Natural killer cell treated with Interleukin-12 subunit alpha and Interleukin-12 subunit beta and Interleukin-15 and Interleukin-18, amount 100 ng/mL, for 72 hours (primary cell): ENCODE data around the gene NUP62. TPM values are rescaled to one million over a fixed set of nuclear protein-coding genes. Genes with fewer than 3 reads are reported as not detected.
"Not testable (repeated sequence)": the region's sequence is repeated elsewhere in the genome, so short reads cannot be mapped to it uniquely, and the experiment has no call there.

Experiments
- ATAC-seq, 2 donors: fragments of 150-1000 bp; cut with Tn5 transposase in 1 of 2; sonication (Bioruptor Pico), chemical (Tn5 transposase) in 1 of 2; 2 replicates each; pipeline ENCODE4 v1.10.0; 2021
- DNase-seq: peaks from one replicate; pipeline ENCODE4 v3.0.0; 2022; ENCODE audit warnings: low spot score
- H3K27ac Mint-ChIP-seq, 2 donors: 1 replicate in 1 of 2; 2 replicates in 1 of 2; pipeline ENCODE4 v1.8.0; 2022; ENCODE audit warnings: mixed read lengths in 2 of 2, mild to moderate bottlenecking in 1 of 2, moderate library complexity in 1 of 2
- H3K27me3 Mint-ChIP-seq, 2 donors: 1 replicate in 1 of 2; 2 replicates in 1 of 2; pipeline ENCODE4 v1.8.0; 2022; ENCODE audit warnings: mixed read lengths in 2 of 2
- H3K36me3 Mint-ChIP-seq: one replicate; pipeline ENCODE4 v1.8.0; 2022; ENCODE audit warnings: mixed read lengths
- H3K4me1 Mint-ChIP-seq, 2 donors: 1 replicate in 1 of 2; 2 replicates in 1 of 2; pipeline ENCODE4 v1.8.0; 2022; ENCODE audit warnings: low read depth in 2 of 2, mixed read lengths in 2 of 2, mild to moderate bottlenecking in 1 of 2
- H3K4me3 Mint-ChIP-seq: one replicate; pipeline ENCODE4 v1.8.0; 2022; ENCODE audit warnings: mixed read lengths
- H3K9me3 Mint-ChIP-seq: 2 replicates; pipeline ENCODE4 v1.8.0; 2022; ENCODE audit warnings: mixed read lengths
- total RNA-seq, 2 donors: library from RNA; stranded (reverse); gene quantifications; one replicate each; pipeline ENCODE4 v1.2.3, GENCODE V29; 2022

NUP62 gene
- total RNA-seq, 2 donors from 2014 or later: 109 to 187 TPM

DNA sequence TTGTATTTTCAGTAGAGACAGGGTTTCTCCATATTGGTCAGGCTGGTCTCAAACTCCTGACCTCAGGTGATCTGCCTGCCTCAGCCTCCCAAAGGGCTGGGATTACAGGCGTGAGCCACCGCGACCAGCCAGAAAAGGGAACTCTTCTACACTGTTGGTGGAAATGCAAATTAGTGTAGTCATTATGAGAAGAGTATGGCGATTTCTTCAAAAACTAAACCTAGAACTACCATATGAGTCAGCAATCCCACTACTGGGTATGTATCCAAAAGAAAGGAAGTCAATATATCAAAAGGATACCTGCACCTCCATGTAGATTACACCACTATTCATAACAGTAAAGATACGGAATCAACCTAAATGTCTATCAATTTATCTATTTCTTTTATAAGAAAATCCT lies 15.3 kb upstream of the NUP62 start:
- H3K27ac Mint-ChIP-seq, H3K36me3 Mint-ChIP-seq, H3K9me3 Mint-ChIP-seq, H3K4me3 Mint-ChIP-seq: not testable (repeated sequence)
- Mint-ChIP-seq H3K4me1 (peaks cover 4 to 16% of the 10 kb centered on the region in 2 donors), H3K27me3 (peaks cover 10 to 15% of the 10 kb centered on the region in 2 donors)
- DNase-seq (peak; percentile 55), ATAC-seq (peak; percentile 53 to 86)

- peaks cover 10 to 15% of the 10 kb centered on the region in 2 donors for H3K27me3 Mint-ChIP-seq
- ATAC-seq (no peak), DNase-seq (peak; percentile 8)
- H3K4me3 Mint-ChIP-seq: no peak overlapping the region
- H3K4me1 Mint-ChIP-seq: peaks cover 4 to 20% of the 10 kb centered on the region in 2 donors
- H3K27ac Mint-ChIP-seq: no peak overlapping the region
- H3K9me3 Mint-ChIP-seq: no peaks in the 10 kb centered on the region
- no peaks in the 10 kb centered on the region for H3K36me3 Mint-ChIP-seq
Observed at GRCh38 chr19:49940482-49940791, 11.1 kb upstream of the NUP62 start.

- H3K4me3 Mint-ChIP-seq: no peak overlapping the region
- H3K27ac Mint-ChIP-seq: no peak overlapping the region
- peaks cover 4 to 20% of the 10 kb centered on the region in 2 donors for H3K4me1 Mint-ChIP-seq
- peaks cover 10 to 15% of the 10 kb centered on the region in 2 donors for H3K27me3 Mint-ChIP-seq
- ATAC-seq (no peak), DNase-seq (peak; percentile 8)
- no peaks in the 10 kb centered on the region for H3K36me3 Mint-ChIP-seq
- H3K9me3 Mint-ChIP-seq: no peaks in the 10 kb centered on the region
Observed at GRCh38 chr19:49939721-49940481, 10.6 kb upstream of the NUP62 start.

DNA sequence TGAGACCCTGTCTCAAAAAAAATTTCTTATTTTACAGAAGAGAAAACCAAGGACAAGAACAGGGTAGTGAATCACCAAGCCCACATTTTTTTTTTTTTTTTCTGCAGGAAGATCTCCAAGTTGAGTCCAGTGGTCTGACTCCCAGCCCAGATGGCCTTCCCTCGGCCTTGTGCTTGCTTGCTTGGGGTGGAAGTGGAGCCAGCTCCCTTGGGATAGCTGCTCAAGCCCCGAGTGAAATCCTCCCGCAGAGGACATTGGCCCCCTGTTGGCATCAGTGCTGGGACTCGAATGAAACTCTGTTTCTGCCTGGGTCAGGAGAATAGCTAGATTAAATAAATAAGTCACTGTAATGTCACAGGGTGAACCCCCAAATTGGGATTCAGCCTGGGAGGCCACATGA lies 9.4 kb upstream of the NUP62 start:
- ATAC-seq: no peak
- H3K27ac Mint-ChIP-seq: no peak overlapping the region
- H3K36me3 Mint-ChIP-seq: no peaks in the 10 kb centered on the region
- peak; percentile 44 for DNase-seq
- peaks cover 8 to 12% of the 10 kb centered on the region in 2 donors for H3K27me3 Mint-ChIP-seq
- H3K4me3 Mint-ChIP-seq: no peak overlapping the region
- H3K9me3 Mint-ChIP-seq: no peaks in the 10 kb centered on the region
- peaks cover 3 to 18% of the 10 kb centered on the region in 2 donors for H3K4me1 Mint-ChIP-seq

DNA sequence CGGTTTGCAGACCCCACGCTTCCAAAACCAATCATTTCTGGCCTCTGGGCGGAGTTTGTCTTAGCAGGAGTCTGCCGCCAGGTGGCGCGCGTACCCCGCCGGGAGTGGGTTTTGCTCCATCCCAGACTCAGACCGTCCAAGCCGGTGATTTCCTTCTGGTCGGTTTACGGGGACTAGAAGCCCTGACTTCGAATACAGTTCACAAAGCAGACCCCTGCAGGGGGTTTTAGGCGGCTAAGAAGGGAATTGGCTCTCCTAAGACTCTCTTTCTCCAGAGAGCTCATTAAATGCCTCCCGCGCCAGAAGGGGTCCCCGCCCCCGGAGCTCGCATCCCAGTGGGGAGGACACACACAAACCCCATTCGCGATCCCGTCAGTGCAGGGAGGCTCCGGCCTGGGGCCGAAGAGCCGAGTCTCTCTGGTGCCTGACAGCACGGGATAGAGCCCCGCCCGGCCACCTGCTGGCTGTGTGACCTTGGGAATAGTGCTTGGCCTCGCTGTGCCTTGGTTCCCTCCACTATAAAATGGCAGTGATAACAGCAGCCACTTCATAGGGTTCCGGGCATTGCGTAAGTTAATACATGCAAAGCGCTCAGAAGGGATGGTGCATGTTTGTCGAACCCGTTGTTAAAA lies 8.6 kb upstream of the NUP62 start:
- peak; percentile 84 for DNase-seq
- ATAC-seq: peak; percentile 81 to 86
- H3K9me3 Mint-ChIP-seq: no peaks in the 10 kb centered on the region
- no peak overlapping the region for H3K4me3 Mint-ChIP-seq
- H3K27me3 Mint-ChIP-seq: peaks cover 0 to 5% of the 10 kb centered on the region in 2 donors
- H3K27ac Mint-ChIP-seq: no peak overlapping the region
- peaks cover 7 to 21% of the 10 kb centered on the region in 2 donors for H3K4me1 Mint-ChIP-seq
- H3K36me3 Mint-ChIP-seq: no peaks in the 10 kb centered on the region

DNA sequence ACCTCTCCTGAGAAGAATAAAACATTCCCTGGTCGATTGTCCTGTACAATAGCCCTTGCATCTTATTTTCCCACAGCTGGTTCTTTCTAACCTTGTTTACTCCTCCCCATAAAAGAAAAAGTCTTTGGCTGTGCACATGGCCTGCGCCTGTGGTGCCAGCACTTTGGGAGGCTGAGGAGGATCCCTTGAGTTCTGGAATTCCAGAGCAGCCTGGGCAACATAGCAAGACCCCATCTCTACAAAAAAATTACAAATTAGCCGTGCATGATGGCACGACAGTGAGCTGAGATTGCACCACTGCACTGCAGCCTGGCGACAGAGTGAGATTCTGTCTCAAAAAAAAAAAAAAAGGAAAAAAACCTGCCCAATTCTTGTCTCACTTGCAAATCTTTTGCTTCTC lies 7.2 kb upstream of the NUP62 start:
- ATAC-seq: no peak
- H3K36me3 Mint-ChIP-seq: no peaks in the 10 kb centered on the region
- H3K27me3 Mint-ChIP-seq: peaks cover 0 to 3% of the 10 kb centered on the region in 2 donors
- H3K4me3 Mint-ChIP-seq: no peak overlapping the region
- DNase-seq: peak; percentile 16
- peaks cover 17 to 32% of the 10 kb centered on the region in 2 donors for H3K4me1 Mint-ChIP-seq
- H3K27ac Mint-ChIP-seq: no peak overlapping the region
- peaks cover 4% of the 10 kb centered on the region for H3K9me3 Mint-ChIP-seq

DNA sequence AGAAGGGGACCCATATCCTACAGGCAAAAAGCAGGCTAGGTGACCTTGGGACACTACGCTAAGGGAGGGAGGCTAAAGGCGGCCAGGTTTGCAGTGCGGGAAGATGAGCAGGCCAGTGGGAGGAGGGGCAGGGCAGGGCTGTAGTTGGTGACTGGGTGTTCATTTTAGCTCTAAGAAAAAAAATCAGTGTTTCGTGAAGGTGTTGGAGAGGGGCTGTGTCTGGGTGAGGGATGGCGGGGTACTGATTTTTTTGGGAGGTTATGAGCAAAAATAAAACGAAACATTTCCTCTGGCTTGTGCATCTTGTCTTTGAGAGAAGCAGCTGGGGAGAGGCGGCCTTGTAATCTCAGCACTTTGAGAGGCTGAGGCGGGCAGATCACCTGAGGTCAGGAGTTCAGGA lies 4.3 kb upstream of the NUP62 start:
- peak overlapping the region; percentile 44 to 93 for H3K27ac Mint-ChIP-seq

DNA sequence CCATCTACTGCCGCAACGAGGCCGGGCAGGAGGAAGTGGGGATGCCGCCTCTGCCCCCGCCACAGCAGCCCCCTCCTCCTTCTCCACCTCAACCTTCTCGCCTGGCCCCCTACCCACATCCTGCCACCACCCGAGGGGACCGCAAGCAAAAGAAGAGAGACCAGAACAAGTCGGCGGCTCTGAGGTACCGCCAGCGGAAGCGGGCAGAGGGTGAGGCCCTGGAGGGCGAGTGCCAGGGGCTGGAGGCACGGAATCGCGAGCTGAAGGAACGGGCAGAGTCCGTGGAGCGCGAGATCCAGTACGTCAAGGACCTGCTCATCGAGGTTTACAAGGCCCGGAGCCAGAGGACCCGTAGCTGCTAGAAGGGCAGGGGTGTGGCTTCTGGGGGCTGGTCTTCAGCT lies 3.4 kb upstream of the NUP62 start:
- ATAC-seq: no peak
- Mint-ChIP-seq H3K4me1 (peaks cover 52 to 55% of the 10 kb centered on the region in 2 donors), H3K9me3 (peaks cover 4% of the 10 kb centered on the region)

More for the DNA sequence above, 4.3 kb upstream of the NUP62 start:
- Mint-ChIP-seq H3K9me3 (peaks cover 4% of the 10 kb centered on the region), H3K36me3 (peaks cover 9% of the 10 kb centered on the region), H3K4me1 (peaks cover 45 to 49% of the 10 kb centered on the region in 2 donors), H3K27me3 (no peaks in the 10 kb centered on the region), H3K4me3 (peak overlapping the region; percentile 82)
- no peak for ATAC-seq
- DNase-seq: no peak

DNA sequence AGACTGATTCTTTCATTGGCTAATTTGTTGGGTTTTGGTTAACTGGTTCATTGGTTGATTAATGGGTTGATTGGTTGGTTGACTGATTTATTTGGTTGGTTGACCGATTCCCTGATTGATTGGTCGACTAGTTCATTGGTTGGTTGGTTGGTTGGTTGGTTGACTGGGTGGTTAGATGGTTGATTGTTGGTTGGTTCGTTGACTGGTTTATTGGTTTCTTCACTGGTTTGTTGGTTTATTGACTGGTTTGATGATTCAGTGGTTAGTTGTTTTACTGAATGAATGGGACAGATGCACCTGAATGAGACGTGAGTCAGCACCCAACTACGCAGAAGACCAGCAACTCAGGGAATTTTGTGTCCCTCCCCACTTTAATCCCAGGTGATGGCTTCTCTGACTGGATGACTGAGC lies 2.7 kb upstream of the NUP62 start:
- Mint-ChIP-seq H3K27ac (peak overlapping the region in 1 of 2 donors; percentile 93), H3K9me3 (peaks cover 4% of the 10 kb centered on the region), H3K4me3 (peak overlapping the region; percentile 64), H3K4me1 (peaks cover 58 to 60% of the 10 kb centered on the region in 2 donors), H3K36me3 (peaks cover 20% of the 10 kb centered on the region), H3K27me3 (no peaks in the 10 kb centered on the region)
- DNase-seq (no peak), ATAC-seq (no peak)

More for the DNA sequence above, 3.4 kb upstream of the NUP62 start:
- Mint-ChIP-seq H3K4me3 (peak overlapping the region; percentile 32), H3K36me3 (peaks cover 16% of the 10 kb centered on the region), H3K27me3 (no peaks in the 10 kb centered on the region), H3K27ac (peak overlapping the region in 1 of 2 donors; percentile 93)
- DNase-seq: peak; percentile 73

GRCh38 chr19:49931293-49932040 lies 2.2 kb upstream of the NUP62 start:
- no peaks in the 10 kb centered on the region for H3K27me3 Mint-ChIP-seq
- ATAC-seq: no peak
- peak overlapping the region; percentile 64 for H3K4me3 Mint-ChIP-seq
- peaks cover 60 to 61% of the 10 kb centered on the region in 2 donors for H3K4me1 Mint-ChIP-seq
- peaks cover 20% of the 10 kb centered on the region for H3K36me3 Mint-ChIP-seq
- no peak for DNase-seq
- peaks cover 4% of the 10 kb centered on the region for H3K9me3 Mint-ChIP-seq
- peak overlapping the region in 1 of 2 donors; percentile 93 for H3K27ac Mint-ChIP-seq

- Mint-ChIP-seq H3K9me3 (peaks cover 4% of the 10 kb centered on the region), H3K4me3 (peak overlapping the region; percentile 97), H3K4me1 (peaks cover 61 to 64% of the 10 kb centered on the region in 2 donors), H3K36me3 (peaks cover 21% of the 10 kb centered on the region), H3K27me3 (no peaks in the 10 kb centered on the region), H3K27ac (peak overlapping the region; percentile 89 to 93)
- DNase-seq: peak; percentile 55
- no peak for ATAC-seq
Observed at GRCh38 chr19:49930483-49931011, 1.2 kb upstream of the NUP62 start.

DNA sequence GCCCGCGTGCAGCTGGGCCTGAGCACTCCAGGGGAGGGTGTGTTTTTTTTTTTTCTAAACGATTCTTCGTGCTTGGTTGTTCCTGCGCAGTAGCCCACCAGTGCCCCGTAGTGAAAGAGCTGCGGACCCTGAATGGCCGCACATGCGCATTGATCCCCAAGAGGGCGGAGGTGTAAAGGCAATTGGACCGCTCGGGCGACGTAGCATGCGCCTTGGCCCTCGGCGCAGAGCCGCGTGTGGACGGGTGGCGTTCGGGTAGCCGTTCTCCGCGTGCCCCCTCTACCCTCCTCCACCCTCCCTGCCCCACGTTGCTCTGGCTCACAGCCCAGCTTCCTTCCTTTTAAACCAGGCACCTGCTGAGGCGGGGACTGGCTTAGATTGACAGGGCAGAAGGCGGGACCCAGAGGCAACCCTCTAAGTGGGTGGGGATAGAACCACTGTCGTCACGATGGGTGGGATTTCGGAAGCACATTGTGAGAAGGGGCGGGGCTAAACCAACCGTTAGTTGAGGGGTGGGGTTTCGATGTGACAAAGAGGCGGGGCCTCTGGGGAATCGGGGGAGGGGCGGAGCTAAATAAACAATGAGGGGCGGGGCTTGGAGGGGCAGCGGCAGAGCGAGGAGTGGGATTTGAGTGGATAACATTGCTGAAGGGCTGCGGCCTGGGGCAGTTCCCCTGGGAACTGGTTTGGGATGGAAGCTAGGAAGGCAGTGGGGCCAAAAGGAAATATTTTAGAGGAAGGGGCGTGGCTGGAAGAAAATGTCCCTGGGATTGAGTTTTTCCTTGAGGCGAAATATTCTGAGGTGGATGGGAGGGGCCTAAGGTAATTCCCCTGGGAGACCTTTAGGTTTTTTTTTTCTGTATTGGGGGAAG lies 543 bp upstream of the NUP62 start:
- Mint-ChIP-seq H3K36me3 (peaks cover 24% of the 10 kb centered on the region), H3K9me3 (peaks cover 4% of the 10 kb centered on the region), H3K4me3 (peak overlapping the region; percentile 97), H3K27me3 (no peaks in the 10 kb centered on the region), H3K4me1 (peaks cover 64 to 67% of the 10 kb centered on the region in 2 donors), H3K27ac (peak overlapping the region; percentile 89 to 93)
- DNase-seq (peak; percentile 92), ATAC-seq (peak; percentile 92 to 93)
